GM21423 (cell line): ENCODE data around the gene SARNP.

Source experiments
- ATAC-seq: cut with Tn5 transposase; IDR thresholded peaks from one replicate; pipeline ENCODE4 v1.9.1; 2021; ENCODE audit warnings: mild to moderate bottlenecking, moderate library complexity; ENCODE audit not compliant: unreplicated experiment

SARNP gene

DNA sequence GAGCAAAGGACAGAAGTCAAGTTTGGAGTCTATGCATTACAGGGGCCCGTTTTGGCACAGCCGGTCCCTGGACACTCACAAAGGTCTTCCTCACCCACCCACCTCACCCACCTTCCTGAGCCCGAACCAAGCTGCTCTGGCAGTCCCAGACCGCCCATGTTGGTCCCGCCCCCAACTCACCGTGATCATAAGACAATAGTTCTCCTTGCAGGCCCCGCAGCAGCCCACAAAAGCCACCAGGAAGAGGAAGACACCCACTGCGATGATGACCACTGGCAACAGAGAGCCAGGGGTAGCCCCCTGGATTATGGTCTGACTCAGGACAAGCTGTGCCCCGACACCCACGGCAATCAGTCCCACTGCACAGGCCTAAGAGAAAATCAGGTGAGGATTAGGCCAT, 90.6 kb downstream of the SARNP start:
- no peak for ATAC-seq

DNA sequence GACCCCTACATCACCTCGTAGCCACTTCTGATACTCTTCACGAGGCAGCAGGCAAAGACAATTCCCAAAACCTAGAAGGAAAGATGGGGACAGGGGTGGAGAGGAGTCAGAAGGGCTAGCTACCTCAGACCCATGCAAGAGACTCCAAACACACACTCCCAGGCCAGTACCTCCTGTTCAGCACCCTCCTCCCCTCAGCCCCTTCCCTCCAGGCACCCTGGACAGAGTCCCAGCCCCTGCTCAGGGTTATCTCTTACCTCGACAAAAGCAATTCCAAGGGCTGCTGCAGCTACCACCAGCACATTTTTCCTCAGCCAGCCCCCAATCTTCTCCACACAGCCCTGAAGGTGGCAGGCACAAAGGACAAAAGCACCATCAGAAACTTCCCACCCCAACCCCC, 92.0 kb downstream of the SARNP start:
- no peak for ATAC-seq

DNA sequence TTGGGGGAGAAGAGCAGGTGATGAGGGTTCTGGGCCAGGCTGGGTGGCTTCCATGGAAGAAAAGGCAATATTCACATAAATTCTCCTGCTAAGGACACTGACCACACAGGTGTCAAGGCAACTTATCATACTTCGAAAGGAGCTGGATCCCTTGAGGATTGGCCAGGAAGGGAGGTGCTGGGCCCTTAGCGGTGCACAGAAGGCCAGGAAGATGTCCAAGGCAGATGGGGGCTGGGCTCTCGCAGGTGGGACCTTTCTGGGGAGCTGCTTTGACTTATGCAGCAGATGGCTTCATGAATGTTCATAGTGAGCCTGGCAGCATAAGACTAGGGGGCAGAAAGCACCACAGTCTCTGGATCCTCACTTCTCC, 92.6 kb downstream of the SARNP start:
- ATAC-seq = no peak

DNA sequence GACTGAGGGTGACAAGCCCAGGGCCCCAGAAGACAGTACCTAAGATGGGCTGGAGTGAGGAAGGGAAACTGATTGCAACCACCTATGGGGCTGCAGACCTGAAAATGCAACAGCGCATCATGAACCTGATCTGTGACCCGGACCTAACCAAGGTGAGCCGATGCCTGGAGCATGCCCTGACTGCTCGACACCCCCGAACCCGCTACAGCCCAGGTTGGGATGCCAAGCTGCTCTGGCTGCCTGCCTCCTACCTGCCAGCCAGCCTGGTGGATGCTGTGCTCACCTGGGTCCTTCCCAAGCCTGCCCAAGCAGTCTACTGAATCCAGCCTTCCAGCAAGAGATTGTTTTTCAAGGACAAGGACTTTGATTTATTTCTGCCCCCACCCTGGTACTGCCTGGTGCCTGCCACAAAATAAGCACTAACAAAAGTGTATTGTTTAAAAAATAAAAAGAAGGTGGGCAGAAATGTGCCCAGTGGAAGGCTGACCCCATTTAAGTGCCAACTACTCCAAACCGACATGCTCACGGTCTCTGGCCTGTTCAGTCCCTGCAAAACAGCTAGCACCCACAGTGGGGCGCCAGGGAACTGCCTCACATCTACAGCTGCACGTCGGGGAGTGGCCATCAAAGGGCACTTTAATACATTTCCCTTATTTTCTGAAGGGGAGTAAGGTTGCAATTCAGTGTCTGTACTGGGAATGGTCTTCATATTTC, 93.1 kb downstream of the SARNP start:
- ATAC-seq = peak; percentile 29

DNA sequence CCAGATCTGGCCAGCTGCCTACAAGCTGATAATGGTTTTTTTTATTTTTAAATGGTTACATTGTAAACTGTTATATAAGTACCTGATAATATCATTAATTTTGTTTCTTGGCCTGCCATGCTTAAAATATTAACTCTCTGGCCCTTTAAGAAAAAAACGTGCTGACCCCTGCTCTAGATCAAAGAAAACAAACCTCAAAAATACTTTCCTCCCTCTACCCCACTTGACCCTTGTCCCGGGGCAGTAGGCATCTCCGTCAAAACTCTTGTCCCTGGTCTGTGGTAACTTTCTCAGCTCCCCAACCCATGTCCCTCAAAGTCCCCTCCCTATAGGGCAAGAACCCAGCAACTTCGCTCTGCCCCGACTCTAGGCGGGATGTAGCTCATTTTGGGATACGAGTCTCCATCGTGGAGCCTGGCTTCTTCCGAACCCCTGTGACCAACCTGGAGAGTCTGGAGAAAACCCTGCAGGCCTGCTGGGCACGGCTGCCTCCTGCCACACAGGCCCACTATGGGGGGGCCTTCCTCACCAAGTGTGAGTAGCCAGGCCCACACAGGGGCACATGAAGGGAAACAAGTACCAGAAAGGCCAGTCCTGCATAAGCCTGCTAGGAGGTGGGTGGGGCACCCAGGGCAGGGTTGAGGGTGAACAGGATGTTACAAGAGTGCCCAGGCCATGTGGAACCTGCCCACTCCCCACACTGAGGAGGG, 93.9 kb downstream of the SARNP start:
- no peak for ATAC-seq

DNA sequence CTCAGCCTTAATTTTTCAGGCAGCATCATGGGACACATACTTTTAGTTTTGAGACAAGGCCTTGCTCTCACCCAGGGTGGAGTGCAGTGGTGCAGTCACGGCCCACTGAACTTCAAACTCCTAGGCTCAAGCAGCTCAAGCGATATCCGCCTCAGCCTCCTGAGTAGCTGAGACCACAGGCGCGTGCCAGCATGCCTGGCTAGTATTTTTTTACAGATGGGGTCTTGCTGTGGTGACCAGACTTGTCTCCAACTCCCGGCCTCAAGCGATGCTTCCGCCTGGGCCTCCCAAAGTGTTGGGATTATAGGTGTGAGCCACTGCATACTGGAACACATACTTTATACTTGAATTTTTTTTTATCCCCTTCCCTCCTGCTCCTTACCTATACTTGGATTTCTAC, 94.6 kb downstream of the SARNP start:
- ATAC-seq = no peak

DNA sequence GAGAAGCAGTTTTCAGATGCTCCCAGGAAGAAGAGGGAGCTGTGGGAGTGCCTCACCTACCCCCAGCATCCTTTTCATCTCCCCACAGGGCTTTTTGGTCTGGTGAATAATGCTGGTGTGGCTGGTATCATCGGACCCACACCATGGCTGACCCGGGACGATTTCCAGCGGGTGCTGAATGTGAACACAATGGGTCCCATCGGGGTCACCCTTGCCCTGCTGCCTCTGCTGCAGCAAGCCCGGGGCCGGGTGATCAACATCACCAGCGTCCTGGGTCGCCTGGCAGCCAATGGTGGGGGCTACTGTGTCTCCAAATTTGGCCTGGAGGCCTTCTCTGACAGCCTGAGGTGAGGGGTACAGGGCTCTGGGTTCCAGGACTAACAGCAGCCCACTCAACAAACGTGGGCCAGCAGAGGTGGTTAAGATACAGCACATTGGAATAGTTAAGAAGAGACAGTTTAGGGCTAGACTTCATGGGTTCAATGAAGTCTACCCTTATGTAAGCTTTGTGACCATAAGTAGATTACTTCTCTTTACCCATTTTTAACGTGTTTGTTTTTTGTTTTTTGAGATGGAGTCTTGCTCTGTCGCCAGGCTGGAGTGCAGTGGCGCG, 95.8 kb downstream of the SARNP start:
- no peak for ATAC-seq

DNA sequence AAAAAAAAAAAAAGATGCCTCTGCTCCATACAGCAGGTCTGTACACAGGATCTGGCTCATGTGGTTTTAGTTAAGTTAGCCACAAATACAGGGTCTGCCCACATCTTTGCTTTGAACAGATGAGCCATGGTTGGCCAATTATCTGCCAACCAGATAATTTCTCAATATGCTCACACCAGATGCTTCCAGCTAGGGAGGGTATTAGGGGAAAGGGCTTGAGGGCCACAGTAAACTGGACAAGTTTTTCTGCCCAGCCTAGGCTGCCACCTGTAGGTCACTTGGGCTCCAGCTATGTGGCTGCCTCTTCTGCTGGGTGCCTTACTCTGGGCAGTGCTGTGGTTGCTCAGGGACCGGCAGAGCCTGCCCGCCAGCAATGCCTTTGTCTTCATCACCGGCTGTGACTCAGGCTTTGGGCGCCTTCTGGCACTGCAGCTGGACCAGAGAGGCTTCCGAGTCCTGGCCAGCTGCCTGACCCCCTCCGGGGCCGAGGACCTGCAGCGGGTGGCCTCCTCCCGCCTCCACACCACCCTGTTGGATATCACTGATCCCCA, 96.6 kb downstream of the SARNP start:
- no peak for ATAC-seq

DNA sequence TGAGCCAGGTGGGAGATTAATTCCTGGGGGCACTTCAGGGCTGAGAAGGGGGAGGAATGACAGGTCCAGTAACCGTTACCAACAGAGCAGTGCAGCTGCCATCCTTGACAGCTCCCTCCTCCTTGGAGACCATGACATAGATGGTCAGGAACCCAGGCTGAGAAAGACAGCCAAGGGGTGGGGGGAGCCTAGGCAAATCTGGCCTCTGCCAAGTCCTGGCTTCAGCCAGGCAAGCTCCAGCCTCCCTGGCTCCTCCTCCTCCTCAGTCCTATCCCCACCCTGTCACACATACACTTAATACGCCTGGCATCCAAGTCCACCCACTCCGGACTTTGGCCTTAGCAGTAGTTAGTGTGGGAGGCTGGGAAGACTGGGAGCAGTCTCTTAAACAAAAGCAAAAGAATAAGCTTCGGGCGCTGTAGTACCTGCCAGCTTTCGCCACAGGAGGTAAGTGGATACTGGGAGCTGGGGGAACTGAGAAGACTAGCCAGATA, 97.4 kb downstream of the SARNP start, which contains the start of gene RDH5:
Gene RDH5 (plus strand): TSS at position 323 of the 494 bp plus-strand sequence. CDS start 792 bp downstream, outside the sequence.
- ATAC-seq = no peak

DNA sequence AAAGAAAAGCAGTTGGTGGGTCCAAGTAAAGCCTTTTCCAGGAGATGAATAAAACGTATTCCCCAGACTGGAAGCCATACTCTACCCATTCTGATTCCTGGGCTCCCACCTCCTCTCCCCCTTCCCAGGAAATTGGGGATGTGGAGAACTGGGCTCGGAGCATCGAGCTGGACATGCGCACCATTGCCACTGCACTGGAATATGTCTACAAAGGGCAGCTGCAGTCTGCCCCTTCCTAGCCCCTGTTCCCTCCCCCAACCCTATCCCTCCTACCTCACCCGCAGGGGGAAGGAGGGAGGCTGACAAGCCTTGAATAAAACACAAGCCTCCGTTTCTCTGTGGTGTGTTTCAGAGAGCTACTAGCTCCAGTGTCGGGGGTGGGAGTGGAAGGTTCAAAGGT, 98.2 kb downstream of the SARNP start:
- ATAC-seq = no peak

DNA sequence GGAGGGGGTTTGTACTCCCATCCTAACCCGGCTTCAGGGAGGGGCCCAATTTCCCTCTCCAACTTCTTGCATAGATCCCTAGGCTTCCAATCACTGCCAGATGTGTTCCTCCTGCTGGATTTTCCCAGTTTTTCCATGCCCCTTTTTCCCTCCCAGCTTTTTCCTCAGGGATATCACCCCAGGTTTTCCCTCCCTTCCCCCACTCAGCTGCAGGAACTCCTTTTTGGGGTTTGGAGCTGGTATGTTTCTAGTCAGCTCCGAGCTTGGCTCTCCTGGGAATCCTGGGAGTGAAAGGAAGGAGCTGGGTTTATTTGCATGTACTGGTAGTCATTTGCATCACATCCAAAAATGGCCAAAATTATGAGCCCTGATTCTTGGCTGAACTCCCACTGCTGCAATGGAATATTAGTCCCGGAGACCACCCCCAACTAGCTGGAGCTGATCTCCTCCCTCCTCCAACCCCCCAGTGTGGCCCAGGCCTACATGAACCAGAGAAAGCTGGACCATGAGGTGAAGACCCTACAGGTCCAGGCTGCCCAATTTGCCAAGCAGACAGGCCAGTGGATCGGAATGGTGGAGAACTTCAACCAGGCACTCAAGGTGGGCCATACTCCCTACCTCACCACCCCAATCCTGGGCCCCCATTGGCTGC, 98.8 kb downstream of the SARNP start:
- no peak for ATAC-seq

DNA sequence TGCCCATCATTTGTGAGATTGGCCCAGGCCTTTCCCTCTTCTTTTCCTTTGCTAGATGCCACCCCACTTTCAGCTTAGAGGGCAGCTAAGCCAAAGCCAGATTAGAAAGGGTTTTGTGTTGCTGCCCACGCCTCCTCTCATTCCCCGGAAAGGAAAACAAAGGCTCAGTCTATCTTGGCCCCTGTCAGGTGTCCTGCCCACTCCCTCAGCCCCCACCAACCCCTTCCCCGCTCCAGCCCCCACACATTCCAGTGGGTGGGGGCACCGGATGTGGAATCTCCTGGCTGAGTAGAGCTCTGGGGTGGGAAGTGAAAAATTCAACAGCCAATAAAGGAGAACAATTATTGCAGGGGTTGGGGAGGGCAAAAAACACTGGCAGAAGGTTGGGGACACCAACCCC, 99.5 kb downstream of the SARNP start:
- ATAC-seq = no peak

DNA sequence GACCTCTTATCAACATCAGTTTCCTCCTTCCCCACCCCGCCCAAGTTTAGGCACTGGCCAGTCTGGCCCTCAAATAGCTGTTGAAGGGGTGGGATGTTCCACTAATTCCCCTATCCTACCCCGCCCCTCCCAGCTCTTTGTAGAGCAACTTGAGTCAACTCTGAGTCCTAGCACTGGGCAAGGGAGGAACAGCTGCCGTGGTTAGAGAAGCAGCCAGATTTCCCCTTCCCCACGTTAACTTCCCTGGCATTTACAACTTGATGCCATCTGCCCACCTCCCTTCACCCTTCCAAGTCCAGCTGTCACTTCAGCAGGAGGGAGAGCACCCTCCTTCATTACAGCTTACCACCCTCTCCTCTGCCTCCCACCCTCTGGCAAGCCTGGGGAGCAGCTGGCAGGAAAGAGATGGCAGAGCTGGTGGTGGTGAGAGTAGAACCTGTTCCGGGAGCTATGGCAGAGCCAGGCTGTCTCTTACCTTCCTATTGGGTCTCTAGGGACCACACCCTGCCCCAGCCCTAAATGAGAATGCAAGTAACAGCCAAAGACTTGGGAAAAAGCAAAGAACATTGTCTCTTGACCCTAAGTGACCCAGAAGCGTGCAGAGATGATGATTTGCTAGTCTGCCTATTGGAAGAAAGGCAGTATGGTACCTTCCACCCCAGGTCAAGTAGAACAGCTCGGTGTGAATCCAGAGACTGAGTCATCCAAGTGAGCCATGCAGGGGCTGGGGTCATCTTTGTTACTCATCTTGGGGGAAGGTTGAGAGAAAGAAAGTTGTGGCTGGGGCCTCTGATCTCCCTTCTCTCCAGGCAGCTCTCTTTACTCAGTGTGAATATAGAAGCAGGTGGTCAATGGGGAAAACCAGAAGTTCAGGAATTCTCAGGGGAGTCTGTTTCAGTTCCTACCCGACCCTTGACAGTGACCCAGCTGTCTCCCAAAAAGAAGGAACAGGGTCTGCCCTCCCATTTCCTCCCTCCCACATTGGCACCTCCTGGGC, 100.2 kb downstream of the SARNP start:
- ATAC-seq = peak; percentile 23

DNA sequence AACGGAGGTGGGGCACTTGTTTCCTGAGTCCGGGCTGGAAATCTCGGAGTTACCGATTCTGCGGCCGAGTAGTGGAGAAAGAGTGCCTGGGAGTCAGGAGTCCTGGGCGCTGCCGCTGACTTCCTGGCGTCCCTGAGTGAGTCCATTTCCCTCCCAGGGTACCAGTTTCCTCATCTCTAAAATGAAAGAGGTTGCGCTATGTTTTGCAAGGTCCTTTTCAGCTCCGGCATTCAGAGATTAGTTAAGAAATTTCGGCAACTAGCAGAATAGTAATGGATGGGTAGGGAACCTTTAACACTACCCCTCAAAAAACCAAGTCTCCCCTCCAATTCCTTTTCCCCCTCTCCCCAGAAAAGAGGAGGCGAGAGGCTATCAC, 101.0 kb downstream of the SARNP start:
- no peak for ATAC-seq

DNA sequence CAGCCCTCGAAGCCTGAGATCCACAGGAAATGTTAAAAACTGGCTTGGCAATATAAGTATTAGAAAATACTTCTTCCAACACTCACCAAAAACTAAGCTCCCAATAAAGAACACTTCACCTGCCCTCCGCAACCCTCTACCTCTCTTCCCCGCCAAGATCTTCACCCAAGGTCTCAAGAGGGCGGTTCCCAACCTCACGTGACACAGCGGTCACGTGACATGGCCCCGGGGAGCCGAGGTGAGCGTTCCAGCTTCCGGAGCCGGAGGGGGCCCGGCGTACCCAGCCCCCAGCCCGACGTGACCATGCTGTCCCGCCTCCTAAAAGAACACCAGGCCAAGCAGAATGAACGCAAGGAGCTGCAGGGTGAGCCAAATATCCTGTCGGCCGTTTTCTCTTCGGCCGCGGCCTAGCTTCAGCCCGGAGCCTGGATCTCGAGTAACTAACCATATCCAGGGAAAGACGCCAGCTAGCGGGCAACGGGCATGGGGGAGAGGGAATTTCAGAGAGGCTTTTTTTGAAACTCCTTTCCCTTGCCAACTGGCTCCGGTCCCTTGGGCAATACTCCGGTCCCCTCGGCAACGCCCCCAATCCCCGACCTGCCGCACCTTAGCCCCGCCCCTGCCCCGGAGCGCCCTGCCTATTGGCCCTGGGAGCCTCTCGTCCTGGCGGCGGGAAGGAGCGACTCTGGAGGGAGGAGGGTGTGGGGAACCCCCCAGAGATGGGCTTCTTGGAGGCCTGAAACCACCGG, 101.5 kb downstream of the SARNP start, which contains the start of gene BLOC1S1:
Gene BLOC1S1 (plus strand): TSS at position 214 of the 749 bp plus-strand sequence. CDS start 6 bp downstream, at position 220.
- ATAC-seq = peak; percentile 77

DNA sequence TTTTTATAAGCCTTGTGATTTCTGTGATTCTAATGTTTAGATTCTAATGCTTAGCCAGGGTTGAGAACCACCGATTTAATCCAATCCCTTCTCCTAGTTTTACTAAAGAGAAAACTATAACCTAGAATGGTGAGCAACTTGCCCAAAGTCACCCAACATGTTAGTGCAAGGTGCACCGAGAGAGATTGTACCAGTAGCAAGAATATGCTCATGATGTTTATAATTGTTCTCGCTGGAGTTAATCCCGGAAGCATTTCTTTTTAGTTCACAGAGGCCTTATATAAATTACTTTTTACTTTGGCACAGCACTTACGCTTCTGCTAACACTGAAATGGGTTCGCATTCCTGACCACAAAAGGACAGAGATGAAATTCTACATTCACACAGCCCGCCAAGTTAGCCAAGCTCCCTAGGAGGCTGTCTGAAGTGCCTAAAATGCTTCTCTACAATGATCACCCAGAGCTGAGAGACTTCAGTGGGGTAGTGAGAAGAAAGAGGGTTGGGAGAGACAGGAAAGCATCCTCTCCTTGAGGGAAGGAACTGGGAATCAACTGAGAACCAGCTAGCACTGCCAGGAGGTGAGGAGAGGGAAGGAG, 102.3 kb downstream of the SARNP start:
- no peak for ATAC-seq

DNA sequence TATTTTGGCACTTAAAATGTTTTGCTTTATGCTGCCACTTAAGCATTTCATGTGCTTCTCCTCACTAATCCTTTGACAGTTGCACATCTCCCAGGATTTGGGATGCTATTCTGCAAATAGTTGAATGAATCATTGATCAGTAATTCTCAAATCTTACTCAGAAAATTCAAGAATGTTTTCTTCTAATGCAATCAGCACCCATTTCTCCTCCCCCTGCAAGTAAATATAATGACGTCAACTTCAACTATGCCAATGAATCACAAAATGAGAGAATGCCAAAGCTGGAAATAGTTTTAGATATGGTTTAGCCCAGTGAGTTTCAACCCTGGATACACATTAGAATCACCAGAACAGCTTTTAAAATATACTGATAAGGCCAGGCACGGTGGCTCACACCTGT, 103.8 kb downstream of the SARNP start:
- no peak for ATAC-seq

DNA sequence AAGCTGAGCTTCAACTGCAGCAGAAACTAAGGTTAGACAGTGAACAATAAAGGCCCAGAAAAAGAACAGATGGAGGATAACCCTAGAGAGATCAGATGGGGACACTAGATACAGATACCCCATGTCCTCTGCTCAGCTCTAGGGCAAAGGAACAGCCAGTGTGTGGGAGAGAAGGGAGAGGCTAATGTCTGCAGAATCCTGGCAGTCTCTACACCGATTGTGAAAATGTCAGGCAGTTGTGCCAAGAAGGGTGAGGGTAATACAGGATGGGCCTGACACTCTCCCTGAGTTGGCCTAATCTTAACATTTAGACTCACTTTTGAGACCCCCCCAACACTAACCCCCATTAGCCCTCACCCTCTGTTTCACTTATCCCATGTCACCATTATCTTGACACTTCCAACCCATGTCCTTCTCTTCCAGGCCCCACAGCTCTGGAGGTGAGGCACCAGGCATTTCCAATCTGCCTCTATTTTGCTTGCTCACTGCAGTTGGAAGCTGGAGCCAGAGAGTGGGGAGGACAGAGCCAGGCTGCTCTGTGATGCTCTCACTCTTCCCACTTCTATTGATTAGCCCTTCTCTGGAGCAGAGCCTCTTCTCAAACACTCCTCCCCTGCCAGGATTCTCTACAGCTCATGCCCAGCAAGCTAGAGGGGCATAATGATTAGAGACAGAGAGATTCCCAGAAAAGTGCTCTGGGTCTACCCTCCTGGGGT, 104.7 kb downstream of the SARNP start:
- ATAC-seq = no peak
